ENCODE results near the gene ZNF423. TPM values are rescaled to one million over a fixed set of nuclear protein-coding genes. Genes with fewer than 3 reads are reported as not detected.

Gene ZNF423
- total RNA-seq, 1 donor from 2014 or later = 0.69 TPM

- no peak for TF ChIP-seq CTCF (conservative IDR thresholded peaks at IDR 0.05; ENCODE audit: low read depth, low read length)
- no peak for DNase-seq (ENCODE audit: low read depth)
- H3K4me3 ChIP-seq (ENCODE audit: low read depth, low read length) = no peak overlapping the region
These were observed 369.5 kb downstream of the ZNF423 start for GRCh38 chr16:49486400-49486799.

- no peak overlapping the region for H3K4me3 ChIP-seq (ENCODE audit: low read depth, low read length)
- DNase-seq (ENCODE audit: low read depth) = no peak
- no peak for TF ChIP-seq CTCF (conservative IDR thresholded peaks at IDR 0.05; ENCODE audit: low read depth, low read length)
These were observed 370.2 kb downstream of the ZNF423 start for GRCh38 chr16:49485663-49486062.

- no peak for DNase-seq (ENCODE audit: low read depth)
- TF ChIP-seq CTCF (conservative IDR thresholded peaks at IDR 0.05; ENCODE audit: low read depth, low read length) = no peak
These were observed 371.0 kb downstream of the ZNF423 start for GRCh38 chr16:49484936-49485335.

GRCh38 chr16:49484451-49484849, 371.5 kb downstream of the ZNF423 start:
- no peak for TF ChIP-seq CTCF (conservative IDR thresholded peaks at IDR 0.05; ENCODE audit: low read depth, low read length)
- DNase-seq (ENCODE audit: low read depth) = no peak

More at GRCh38 chr16:49484936-49485335, 371.0 kb downstream of the ZNF423 start:
- H3K4me3 ChIP-seq (ENCODE audit: low read depth, low read length) = no peak overlapping the region

GRCh38 chr16:49483651-49484450, 372.1 kb downstream of the ZNF423 start:
- no peak for DNase-seq (ENCODE audit: low read depth)
- no peak for TF ChIP-seq CTCF (conservative IDR thresholded peaks at IDR 0.05; ENCODE audit: low read depth, low read length)
- H3K4me3 ChIP-seq (ENCODE audit: low read depth, low read length) = no peak overlapping the region

More at GRCh38 chr16:49484451-49484849, 371.5 kb downstream of the ZNF423 start:
- H3K4me3 ChIP-seq (ENCODE audit: low read depth, low read length) = no peak overlapping the region

- no peak overlapping the region for H3K4me3 ChIP-seq (ENCODE audit: low read depth, low read length)
- TF ChIP-seq CTCF (conservative IDR thresholded peaks at IDR 0.05; ENCODE audit: low read depth, low read length) = no peak
- no peak for DNase-seq (ENCODE audit: low read depth)
These were observed 372.7 kb downstream of the ZNF423 start for GRCh38 chr16:49483251-49483650.

- TF ChIP-seq CTCF (conservative IDR thresholded peaks at IDR 0.05; ENCODE audit: low read depth, low read length) = no peak
- no peak for DNase-seq (ENCODE audit: low read depth)
- H3K4me3 ChIP-seq (ENCODE audit: low read depth, low read length) = no peak overlapping the region
These were observed 373.2 kb downstream of the ZNF423 start for GRCh38 chr16:49482690-49483089.
